Measurements from ENCODE around the gene PFDN2.
"Not testable (repeated sequence)": the region's sequence is repeated elsewhere in the genome, so short reads cannot be mapped to it uniquely, and the experiment has no call there.

The PFDN2 gene

DNA sequence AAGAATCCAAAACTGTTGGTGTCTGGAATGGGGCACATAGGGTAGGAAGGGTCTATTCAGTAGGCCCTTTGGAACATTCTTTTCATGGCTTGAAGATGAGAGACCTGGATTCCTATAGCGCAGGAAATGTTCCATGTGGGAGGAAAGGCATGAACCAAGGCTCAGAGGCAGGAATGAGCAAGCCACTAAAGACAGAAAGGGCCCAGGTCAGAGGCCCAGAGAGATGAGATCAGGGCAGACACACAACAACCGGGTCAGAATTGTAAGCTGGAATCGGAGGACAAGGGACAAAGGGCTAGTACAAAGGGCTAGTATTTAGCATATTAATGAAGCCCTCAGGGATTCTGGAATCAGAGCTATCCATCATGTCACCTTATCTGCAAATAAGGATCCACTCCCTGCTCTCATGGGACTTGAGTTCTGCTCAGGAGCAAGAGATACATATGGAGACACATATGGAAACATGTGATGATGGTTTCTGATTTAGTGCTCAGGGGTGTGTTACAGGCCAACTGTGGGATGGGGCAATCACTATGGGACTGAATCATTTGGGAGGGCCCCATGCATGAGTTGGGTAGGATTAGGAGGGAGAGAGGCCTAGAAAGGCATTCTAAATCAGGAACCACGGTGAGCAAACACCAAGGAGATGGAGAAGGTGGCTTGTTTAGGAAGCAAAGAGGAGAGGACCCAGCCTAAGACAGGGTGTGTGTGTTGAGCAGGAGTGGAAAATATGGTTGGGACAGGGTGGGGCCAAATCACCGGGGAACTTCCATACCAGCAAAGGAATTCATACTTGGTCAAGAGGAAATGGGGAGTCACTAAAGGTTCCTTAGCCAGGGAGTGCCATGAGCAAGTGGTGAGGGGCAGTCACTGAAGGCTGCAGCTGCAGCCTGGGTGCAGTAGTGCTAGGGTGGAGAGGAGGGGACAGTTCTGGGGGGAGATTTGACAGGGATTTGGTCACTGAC, 37.1 kb downstream of the PFDN2 start:
- DNase-seq: no peak

DNA sequence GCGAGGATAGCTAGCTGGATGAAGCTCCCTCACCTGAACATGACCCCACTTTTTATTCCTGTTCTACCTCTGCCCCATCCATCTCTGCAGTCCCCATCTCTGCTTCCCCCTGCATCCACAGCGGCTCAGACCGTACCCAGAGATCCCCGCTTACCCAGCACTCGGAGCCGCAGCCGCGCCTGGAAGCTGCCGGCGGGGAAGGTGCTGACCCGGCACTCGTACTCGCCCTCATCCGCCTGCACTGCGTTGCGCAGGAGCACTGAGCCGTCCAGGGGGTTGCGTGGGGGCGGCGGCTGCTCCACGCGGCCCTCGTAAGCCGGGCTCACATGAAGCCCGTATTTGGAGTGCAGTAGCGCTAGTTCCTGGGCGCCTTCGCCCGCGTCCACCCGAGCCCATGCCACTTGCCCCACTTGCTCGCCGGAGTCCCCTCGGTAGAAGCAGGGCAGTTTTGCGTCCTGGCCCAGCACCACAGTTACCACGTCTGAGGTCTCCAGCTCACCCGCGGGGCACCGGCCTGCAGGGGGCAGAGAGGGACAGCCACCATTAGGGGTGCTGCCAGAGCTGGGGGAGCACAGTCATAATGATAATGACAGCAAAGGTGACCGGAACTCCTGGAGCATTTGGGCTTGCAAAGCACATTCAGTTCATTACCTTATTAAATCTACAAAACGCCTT, 38.3 kb downstream of the PFDN2 start:
- no peak for DNase-seq

DNA sequence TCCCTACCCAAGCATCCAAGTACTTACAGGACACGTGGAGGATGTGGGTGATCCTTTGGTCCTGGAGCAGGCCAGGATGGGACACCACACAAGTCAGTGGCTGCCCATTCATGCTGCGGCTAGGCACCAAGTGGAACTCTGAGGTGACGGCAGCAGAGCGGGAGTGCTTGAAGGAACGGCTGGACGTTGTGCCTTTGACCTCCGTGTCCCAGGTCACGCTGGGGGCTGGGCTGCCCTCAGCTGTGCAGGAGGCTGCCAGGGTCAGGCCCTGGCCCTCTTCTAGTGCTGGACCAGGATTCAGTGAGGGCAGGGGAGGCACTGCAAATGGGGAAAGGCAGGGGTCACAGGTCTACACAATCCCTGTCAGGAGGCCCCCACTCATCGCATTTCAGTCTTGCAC, 40.4 kb downstream of the PFDN2 start:
- DNase-seq: no peak

DNA sequence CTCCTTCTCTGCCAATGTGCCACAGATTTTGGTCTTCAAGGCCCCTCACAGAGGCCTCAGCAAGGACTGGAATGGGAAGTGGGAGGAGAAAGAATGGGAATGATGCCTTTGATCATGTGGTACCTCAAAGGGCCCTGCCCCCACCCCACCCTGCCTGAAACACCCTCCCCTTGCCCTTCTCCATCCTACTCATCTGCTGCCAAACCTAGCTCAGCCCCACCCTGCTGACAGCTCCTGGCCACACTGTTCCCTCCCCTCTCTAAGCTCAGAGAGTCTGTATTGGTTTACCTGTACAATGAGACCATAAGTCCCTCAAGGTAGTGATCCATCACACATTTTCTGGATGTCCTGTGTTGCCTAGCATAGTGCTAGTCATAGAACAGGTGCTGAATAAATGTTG, 41.4 kb downstream of the PFDN2 start:
- no peak for DNase-seq

DNA sequence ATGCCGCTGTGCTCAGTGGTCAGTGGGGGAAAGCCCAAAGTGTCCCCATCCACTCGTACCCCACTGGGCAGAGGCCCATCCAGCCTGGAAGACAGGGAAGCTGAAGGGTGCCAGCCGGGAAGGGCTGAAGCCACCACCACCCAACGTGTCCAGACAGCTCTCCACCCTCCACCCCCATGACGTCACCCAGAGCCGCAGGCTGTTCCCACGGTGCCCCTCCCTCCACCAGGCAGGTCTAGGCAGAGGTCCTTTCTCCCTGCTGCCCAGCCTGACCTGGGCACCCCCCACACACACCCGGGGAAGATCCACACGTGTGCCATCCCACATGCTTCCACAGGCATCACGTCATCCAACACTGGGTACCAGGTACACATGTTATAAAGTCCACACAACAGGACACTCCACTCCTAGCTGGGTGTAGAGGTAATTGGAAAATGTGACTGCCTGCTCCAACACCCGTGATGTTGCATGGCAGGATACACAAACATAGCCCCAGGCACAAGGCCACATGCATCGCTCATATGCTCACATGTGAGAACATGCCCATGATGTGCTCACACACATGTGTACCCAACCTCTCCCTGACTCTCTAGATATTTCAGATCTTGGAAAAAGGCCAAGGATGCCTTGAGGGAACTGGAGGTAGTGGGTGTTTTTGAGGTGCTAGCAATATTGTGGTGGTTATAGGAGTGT, 43.0 kb downstream of the PFDN2 start:
- no peak for DNase-seq

DNA sequence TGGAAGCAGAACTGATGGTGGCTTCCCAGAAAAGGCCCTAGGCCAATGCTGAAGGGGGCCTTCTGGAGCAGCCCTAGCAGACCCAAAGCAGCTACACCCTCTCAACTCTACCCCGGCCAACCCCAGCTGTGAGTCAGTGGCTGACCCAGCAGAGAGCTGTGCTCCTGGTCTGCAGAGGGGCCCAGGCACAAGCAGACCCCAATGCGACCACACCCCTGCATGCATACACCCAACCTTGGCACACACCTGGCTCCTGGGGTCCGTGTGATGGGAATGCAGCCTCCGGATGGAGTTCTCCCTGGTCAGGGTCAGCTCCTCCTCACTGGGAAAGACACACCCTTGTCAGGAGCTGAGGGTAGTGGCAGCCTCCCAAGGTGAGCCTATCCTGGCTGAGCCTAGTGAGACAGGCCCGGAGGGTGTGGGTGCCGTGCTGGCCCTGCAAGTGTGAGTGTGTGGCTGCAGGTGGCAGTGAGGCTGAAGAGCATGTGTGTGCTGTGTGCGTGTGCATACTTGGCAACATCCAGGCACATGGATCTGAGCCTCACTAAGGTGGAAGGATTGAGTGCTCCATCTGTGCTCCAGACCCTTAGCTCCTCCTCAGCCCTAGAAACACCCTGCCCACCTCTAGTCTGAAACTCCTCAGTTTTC, 44.2 kb downstream of the PFDN2 start:
- DNase-seq: no peak

DNA sequence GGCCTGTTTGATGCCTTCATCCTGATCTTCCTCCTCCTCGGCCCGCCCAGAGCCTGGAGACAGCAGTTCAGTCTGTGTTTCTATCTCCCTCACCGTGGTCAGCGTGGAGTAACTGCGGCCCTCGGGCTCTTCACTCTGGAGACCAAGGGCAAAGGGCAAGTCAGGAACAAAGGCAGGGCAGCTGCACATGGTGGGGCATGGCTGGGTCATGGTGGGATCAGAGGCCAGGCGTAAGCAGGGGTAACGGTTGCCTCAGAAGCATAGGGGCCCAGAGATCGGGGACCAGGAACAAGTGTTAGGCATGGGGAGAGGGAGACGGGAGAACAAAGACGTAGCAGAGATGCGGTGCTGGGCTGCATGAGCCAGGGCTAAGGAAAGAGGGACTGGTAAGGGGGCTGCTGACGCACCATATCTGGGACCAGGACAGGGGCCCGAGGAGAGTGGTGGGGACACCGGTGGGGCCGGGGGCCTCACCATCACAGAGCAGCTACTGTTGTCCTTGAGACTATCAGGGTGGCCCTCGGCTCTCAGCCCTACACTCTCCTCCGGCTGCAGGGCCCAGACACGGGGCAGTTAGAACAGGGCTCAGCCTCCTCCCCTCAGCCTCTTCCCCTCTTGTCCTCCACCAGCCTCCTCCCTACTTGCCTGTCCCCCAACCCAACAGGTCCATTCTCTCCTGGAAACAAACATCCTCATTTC, 44.9 kb downstream of the PFDN2 start:
- DNase-seq: no peak

DNA sequence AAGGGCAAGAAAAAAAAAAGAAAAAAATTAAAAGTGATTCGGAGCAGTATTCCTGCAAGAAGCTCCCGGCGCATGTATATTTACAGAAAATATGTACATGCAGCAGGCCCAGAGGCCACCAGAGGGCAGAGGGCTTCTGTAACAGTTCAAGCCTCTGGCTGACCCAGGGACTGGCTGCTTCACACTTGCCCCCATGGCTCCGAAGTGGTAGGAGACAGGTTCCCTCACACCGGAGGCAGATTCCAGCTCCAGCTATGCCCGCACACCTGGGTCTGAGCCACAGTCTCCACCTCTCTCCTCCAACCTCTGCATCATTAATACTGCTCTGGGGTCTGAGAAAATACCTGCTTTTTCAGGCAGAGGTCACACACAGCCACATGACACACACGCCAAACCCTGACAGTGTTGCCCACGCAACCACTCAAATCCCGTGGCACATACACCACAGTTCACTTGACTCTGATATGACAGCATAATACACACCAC, 45.9 kb downstream of the PFDN2 start:
- DNase-seq: peak; percentile 4

DNA sequence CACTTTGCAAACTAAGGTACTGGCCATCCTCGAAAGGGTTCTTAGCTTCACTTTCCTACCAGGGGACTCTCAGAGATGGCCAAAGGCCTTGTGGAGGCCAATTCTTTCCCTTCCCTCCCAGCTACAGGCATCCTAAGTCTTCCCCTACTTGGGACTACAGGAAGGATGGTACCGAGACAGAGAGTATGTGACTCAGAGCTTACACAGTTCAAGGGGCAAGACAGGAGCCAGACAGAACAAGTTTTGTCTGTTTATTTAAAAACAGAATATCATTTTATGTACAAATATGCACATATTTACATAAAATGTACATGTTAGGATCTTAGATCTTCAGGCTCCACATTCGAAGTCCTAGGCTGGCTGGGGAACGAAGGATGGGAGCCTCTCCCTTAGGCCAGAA, 47.1 kb downstream of the PFDN2 start:
- no peak for DNase-seq

DNA sequence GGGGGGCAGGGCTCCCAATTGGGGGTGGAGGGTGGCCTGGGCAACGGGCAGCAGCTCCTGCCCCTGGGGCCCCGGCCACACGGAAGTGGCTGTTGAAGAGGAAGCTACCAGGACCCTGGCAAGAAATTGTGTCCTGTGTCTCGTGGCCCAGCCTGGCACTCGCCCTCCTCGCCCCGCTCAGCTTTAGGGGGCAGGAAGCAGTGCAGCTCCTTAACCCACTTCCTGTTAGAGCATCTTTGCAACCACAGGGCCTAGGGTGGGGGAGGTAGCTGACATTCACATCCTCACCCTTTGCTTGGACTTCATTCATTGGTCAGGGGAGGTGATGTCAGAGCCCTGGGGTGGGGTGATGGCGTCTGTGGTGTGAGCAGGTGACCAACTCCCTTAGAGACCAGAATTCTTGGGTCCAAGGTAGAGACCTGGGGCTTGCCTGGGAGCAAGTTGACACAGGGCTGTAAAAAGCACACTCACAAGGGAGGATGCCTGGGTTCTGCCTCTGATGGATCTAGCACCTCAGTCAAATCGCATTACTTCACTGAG, 48.0 kb downstream of the PFDN2 start, which contains the start of gene ARHGAP30:
TSS of gene ARHGAP30 (minus strand) at position 161 of the 540 bp plus-strand sequence. CDS start 267 bp downstream, outside the sequence.
- DNase-seq: no peak

DNA sequence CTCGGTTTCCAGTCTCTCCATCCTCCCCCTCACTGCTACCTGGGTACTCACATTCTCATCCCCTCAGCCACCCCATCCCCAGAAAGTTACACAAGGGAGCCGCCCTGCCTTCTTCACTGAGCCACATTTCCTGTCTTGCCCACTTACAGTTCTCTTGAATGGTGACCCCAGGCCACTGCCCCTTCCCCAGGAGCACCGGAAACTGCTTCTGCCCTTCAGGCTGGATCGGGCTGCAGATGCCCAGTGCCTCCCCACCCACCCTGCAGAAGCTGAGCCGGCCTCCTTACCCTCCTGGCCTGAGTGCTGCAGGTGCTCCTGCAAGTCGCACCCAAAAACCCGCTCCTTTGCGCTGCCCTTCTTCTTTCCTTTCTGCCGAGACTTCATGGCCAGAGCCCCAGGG, 48.6 kb downstream of the PFDN2 start:
- no peak for DNase-seq

DNA sequence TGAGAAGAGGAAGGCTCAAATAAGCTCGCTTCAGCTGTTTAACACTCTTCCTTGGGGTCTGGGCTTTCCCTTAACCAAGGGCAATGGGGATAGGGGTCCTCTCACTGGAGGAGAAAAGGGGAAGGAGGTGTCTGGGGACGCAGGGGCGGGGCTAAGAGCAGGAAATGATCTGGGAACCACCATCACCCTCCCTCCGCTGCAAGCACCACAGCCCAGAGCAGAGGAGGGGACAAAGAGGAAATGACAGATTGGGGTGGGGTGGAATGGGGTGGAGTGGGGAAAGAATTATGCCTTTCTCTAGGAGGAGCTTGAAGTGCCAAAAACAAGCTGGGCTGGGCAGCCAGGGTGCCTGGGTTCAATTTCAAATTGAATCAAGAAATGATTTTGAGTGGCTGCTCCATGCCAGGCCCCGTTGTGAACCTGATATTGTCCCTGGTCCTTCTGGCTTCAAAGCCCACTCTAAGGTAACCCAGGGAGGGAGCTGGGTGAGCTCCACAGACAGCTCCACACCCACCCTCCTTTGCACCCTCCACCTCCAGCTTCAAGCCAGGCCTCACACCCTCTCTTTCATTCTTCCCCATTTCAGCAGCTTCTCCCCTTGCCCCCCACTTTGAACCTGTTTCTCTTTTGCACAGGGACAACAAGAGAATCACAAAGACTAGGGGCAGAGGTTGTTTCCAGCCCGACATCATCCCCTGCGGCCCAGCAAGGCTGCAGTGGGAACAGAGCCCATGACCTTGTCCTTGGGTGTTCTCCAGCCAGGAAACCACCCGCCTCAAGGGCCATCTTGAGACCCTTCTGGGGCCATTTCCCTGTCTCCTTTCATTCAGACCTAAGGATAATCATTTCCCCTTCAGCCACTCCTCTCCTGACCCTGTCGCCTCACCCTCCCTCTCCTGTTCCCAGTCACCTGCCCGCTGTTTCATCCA, 49.3 kb downstream of the PFDN2 start:
- DNase-seq: no peak

DNA sequence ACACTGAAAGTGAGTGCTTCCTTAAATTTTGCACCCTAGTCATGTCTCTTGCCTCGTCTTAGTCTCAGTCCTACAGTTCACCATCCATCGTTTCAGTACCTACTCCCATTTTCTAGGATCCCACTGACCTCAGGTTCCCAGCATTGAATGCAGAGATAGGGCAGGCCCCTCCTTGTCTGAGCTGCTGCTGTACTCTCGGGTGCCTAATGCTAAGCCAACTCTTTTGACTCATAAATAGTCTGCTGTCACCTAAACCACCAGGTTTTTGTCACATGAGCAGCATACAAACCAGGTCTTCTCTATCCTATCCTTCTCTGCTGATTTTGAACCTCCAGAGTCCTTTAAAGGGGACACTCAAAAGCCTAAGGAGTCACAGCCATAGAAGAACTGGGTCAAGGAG, 51.1 kb downstream of the PFDN2 start:
- DNase-seq: no peak

DNA sequence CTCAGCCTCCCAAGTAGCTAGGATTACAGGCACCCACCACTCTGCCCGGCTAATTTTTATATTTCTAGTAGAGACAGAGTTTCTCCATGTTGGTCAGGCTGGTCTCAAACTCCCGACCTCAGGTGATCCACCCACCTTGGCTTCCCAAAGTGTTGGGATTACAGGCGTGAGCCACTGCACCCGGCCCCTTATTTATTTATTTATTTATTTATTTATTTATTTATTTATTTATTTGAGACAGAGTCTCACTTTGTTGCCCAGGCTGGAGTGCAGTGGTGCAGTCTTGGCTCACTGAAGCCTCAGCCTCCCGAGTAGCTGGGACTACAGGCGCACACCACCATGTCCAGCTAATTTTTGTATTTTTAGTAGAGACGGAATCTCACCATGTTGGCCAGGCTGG, 52.2 kb downstream of the PFDN2 start:
- DNase-seq: not testable (repeated sequence)

DNA sequence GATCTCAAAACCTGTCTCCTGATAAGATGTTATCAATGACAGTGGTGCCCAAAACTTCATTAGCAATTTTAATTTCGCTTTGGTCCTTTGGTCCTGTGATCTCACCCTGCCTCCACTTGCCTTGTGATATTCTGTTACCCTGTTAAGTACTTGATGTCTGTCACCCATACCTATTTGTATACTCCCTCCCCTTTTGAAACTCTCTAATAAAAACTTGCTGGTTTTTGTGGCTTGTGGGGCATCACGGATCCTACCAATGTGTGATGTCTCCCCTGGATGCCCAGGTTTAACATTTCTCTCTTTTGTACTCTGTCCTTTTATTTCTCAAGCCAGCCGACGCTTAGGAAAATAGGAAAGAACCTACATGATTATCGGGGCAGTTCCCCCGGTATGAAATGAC, 53.9 kb downstream of the PFDN2 start:
- DNase-seq: not testable (repeated sequence)

DNA sequence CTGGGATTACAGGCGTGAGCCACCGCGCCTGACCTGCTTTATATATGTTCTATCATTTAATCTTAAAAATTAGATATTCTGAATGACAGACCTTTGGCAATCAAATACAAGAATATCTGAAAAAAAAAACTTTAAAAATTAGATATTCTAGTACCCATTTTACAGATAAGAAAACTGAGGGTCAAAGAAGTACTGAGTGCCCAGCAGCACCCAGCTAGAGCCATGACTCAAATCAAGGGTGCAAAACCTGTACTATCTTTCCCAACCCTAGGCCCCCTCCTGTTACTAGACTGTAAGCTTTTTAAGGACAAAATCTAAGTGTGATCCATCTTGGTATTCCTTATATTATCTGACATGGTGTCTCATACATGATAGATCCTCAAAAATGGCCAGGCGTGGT, 56.4 kb downstream of the PFDN2 start:
- DNase-seq: no peak

DNA sequence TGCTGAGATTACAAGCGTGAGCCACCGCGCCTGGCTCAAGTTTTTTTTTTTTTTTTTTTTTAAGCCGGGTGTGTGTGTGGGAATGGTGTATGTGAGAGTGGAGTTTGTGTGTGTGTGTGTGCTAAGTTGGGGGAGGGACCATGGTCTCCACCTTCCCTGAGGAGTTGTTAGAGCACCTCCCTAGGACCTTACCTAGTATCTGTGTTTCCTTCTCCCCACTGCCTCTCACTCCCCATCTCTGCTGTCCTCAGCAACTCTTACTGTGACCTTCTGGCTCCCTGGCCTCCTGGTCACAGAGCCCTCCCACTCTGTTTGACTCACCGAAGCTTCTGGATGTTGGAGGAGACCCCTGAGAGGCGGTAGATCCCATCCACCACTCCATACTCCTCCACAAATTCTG, 58.5 kb downstream of the PFDN2 start:
- no peak for DNase-seq

DNA sequence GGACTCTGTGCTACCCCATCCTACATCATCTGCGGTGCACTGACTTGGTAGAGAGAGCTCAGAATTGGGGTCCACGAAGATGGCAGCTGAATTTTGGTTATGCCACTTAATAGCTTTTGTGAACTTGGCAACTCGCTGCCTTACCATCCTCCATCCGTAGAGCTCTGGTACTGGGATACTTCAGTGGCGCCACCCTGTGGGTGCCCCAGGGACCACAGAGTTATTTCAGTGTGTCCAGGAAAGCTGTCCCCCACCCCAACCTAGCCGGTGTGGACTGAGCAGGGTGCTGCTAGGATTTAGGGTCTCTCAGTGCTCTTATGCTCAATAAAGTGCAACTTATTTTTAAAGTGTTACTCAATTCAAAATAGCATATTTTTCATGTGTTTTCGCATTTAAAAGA, 63.0 kb downstream of the PFDN2 start:
- no peak for DNase-seq

DNA sequence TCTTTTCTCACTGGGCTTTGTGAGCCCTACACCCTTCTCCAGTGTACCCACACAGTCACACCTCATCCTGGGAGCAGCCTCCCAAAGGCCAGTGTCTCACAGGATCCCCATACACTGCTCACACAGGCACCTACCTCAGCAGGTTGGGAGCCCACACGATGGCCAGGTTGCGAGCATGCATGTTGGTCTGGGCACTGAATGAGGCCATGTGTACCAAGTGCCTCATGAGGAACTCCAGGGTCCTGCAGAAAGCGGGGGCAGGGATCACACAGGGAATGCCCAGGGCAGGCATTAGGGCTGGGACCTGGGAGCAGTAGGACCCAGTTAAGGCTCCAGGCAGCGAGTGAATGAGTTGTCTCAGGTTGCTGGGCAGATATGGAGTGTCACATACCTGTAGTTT, 63.6 kb downstream of the PFDN2 start:
- no peak for DNase-seq

DNA sequence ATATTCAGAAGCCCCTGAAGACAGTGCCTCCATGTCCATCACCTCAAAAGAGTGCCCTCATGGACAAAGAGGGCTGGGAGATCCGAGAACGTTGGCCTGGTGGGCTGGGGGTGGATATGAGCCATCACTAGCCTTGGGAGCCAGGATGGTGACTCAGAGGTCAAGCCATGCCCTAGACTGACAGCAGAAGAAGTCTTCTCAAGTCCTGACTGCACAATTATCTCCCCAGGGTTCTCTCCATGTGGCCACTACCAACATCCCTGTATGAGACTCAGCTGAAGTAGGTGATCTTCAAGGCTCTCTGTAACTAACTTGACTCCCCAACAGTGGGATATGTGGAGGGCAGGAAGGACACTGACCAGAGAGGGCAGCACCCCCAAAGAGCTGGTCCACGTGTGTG, 64.9 kb downstream of the PFDN2 start:
- DNase-seq: no peak

DNA sequence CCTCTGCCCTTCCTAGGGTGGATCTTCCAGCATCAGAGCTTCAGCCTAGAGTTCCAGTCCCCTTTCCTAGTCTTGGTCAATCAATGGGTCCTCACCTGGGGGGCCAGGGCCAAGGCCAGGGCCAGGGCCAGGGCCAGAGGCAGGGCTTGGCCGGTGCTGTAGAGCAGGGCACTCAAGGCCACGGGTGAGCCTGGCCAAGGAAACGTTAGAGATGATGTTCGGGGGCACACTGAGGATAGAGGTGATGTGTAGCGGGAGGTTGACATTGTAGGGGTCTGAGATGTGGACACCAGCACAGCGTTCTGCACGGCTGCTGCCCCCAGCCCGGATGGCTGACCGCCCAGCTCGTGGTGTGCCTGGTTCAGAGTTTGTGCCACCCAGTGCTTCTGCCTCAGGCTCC, 66.6 kb downstream of the PFDN2 start:
- DNase-seq: no peak
